GM23338 (cell line): Measurements from ENCODE around the gene BTBD9. TPM values are rescaled to one million over a fixed set of nuclear protein-coding genes. Genes with fewer than 3 reads are reported as not detected.
A peak's percentile ranks its signal among the peaks of the same experiment; 100 is the strongest.

ENCODE experiments used
- ATAC-seq: fragments of 200-7000 bp; cut with Tn5 transposase; 3 replicates; pipeline ENCODE4 v1.9.1; 2020
- DNase-seq: peaks from one replicate; pipeline ENCODE4 v3.0.0-alpha.2; 2015; ENCODE audit warnings: low spot score
- H2AFZ ChIP-seq: fragments of 200-600 bp; sonication (generic); 2 replicates; pipeline ENCODE4 v1.8.0; 2016; ENCODE audit warnings: antibody characterized with exemption, mild to moderate bottlenecking, moderate library complexity
- H3F3A ChIP-seq: fragments of 200-600 bp; sonication (generic); replicated peaks from 2 replicates; pipeline ENCODE4 v1.8.0; 2017; ENCODE audit warnings: antibody characterized with exemption, mixed run types, low read depth
- H3K27ac ChIP-seq: fragments of 200-600 bp; sonication (generic); 2 replicates; pipeline ENCODE4 v1.6.1; 2016; ENCODE audit warnings: low read depth
- H3K27me3 ChIP-seq: fragments of 200-600 bp; sonication (generic); 2 replicates; pipeline ENCODE4 v1.8.0; 2016; ENCODE audit warnings: mild to moderate bottlenecking, mixed run types, moderate library complexity; ENCODE audit not compliant: insufficient read depth
- H3K36me3 ChIP-seq: fragments of 200-600 bp; sonication (generic); 2 replicates; pipeline ENCODE4 v1.8.0; 2016; ENCODE audit warnings: mild to moderate bottlenecking; ENCODE audit not compliant: insufficient read depth
- H3K4me1 ChIP-seq: fragments of 200-600 bp; sonication (generic); 2 replicates; pipeline ENCODE4 v1.8.0; 2016; ENCODE audit warnings: mild to moderate bottlenecking, moderate library complexity; ENCODE audit not compliant: insufficient read depth
- H3K4me2 ChIP-seq: fragments of 200-600 bp; sonication (generic); 2 replicates; pipeline ENCODE4 v1.7.1; 2017; ENCODE audit warnings: mixed run types
- H3K4me3 ChIP-seq: fragments of 200-600 bp; sonication (generic); 2 replicates; pipeline ENCODE4 v1.6.1; 2016; ENCODE audit warnings: mixed run types
- H3K79me2 ChIP-seq: fragments of 200-600 bp; sonication (generic); replicated peaks from 2 replicates; pipeline ENCODE4 v1.8.0; 2017; ENCODE audit warnings: mild to moderate bottlenecking; ENCODE audit not compliant: insufficient read depth
- H3K9me2 ChIP-seq: fragments of 200-600 bp; sonication (generic); 2 replicates; pipeline ENCODE4 v1.8.0; 2017; ENCODE audit not compliant: insufficient read depth
- H4K20me1 ChIP-seq: fragments of 200-600 bp; sonication (generic); replicated peaks from 2 replicates; pipeline ENCODE4 v1.8.0; 2017; ENCODE audit warnings: mild to moderate bottlenecking; ENCODE audit not compliant: insufficient read depth
- H3K27ac Mint-ChIP-seq: 2 replicates; pipeline ENCODE4 v1.8.0; 2020; ENCODE audit warnings: inconsistent platforms, mild to moderate bottlenecking, moderate library complexity, mixed read lengths
- H3K27me3 Mint-ChIP-seq: 3 replicates; pipeline ENCODE4 v1.8.0; 2022; ENCODE audit warnings: low read depth, mild to moderate bottlenecking, moderate library complexity, mixed read lengths, inconsistent platforms; ENCODE audit not compliant: insufficient read depth, poor library complexity
- H3K36me3 Mint-ChIP-seq: 3 replicates; pipeline ENCODE4 v1.8.0; 2021; ENCODE audit warnings: low read depth, mild to moderate bottlenecking, inconsistent platforms, moderate library complexity, mixed read lengths
- H3K4me1 Mint-ChIP-seq: 3 replicates; pipeline ENCODE4 v1.8.0; 2020; ENCODE audit warnings: mild to moderate bottlenecking, inconsistent platforms, mixed read lengths
- H3K4me3 Mint-ChIP-seq: 3 replicates; pipeline ENCODE4 v1.8.0; 2021; ENCODE audit warnings: moderate library complexity, mild to moderate bottlenecking, inconsistent platforms, mixed read lengths
- H3K9me3 Mint-ChIP-seq: 3 replicates; pipeline ENCODE4 v1.8.0; 2020; ENCODE audit warnings: moderate library complexity, mild to moderate bottlenecking, inconsistent platforms, mixed read lengths
- CREB1 ChIP-seq: fragments of 250-450 bp; sonication (Bioruptor Pico); IDR thresholded peaks from 2 replicates; pipeline ENCODE4 v1.5.0; 2020; ENCODE audit warnings: low read depth, mild to moderate bottlenecking, moderate library complexity
- EZH2 ChIP-seq: fragments of 200-600 bp; sonication (generic); IDR thresholded peaks from one replicate; pipeline ENCODE4 v1.8.0; 2017; ENCODE audit warnings: antibody characterized with exemption, mild to moderate bottlenecking, low read depth; ENCODE audit not compliant: unreplicated experiment
- EZH2phosphoT487 ChIP-seq: fragments of 200-600 bp; sonication (generic); IDR thresholded peaks from one replicate; pipeline ENCODE4 v1.8.1; 2018; ENCODE audit warnings: antibody characterized with exemption; ENCODE audit not compliant: unreplicated experiment
- JUNB ChIP-seq: IDR thresholded peaks from one replicate; pipeline ENCODE4 v1.6.1; 2016; ENCODE audit warnings: antibody characterized with exemption; ENCODE audit not compliant: unreplicated experiment
- NANOG ChIP-seq: IDR thresholded peaks from 2 replicates; pipeline ENCODE4 v1.6.1; 2016; ENCODE audit warnings: antibody characterized with exemption, borderline replicate concordance
- polyA plus RNA-seq: library from polyadenylated mRNA; unstranded; fragments of >200 nt; fragmentation: Nextera tagmentation; extraction: Ambion mirVana; gene quantifications from 2 replicates; pipeline ENCODE4 v1.2.1, GENCODE V29; 2016
- total RNA-seq: library from RNA; depleted of rRNA; stranded (reverse); fragments of >200 nt; shearing (Covaris generic); gene quantifications from 2 replicates; pipeline ENCODE4 v1.2.3, GENCODE V29; 2014
- TF ChIP-seq, protein P1 (sequence below), 2 experiments: fragments of 200-600 bp in 1 of 2; sonication (generic) in 1 of 2; conservative IDR thresholded peaks; 2 replicates each; pipeline versions ENCODE4 v1.5.1 to v1.6.1; 2016 to 2017; ENCODE audit warnings: antibody characterized with exemption in 2 of 2, low read depth in 2 of 2, mild to moderate bottlenecking in 2 of 2, moderate library complexity in 1 of 2
- TF ChIP-seq, protein P2 (sequence below): IDR thresholded peaks from one replicate; pipeline ENCODE4 v1.6.1; 2018; ENCODE audit warnings: antibody characterized with exemption; ENCODE audit not compliant: unreplicated experiment

Gene BTBD9
- total and polyA plus RNA-seq, 2 experiments from 2014 or later = 4.2 to 5.3 TPM

DNA sequence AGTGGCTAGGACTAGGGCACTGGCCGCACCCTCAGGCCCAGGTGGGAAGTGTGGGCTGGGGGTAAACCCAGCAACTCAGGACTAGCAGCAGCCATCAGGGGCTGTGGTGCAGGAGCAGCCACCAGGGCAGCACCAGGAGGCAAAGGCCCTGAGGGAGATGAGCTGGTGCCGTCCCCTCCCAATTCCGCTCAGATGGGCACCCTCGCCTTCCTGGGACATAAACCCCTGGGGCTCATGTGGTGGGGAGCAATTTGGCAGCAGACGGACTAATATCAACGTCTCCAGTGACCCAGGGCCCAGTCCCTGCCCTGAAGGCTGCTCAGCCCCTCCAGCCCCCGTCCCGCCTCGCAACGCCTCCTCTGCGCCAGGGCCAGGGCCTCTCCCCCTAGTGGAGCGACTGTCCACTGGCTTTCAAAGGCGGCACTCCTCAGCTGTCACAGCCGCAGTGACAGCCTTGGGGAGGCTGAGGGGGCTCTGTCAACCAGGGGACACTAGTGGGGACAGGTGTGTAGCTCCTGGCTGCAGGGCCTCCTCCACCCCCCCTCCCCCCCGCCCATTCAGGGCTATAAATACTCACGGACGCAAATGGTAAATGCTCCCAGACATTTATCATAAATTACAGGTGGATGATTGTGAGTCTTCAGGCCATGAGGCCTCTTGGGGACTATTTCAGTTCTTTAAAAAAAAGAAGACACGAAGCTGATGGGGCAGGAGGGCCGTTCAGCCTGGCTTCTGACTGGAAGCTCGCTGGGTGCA lies 470.3 kb downstream of the BTBD9 start:
- peaks cover 42% of the 10 kb centered on the region for H3K4me1 Mint-ChIP-seq
- peak; percentile 63 for ATAC-seq
- no peak overlapping the region for H3K27ac ChIP-seq

DNA sequence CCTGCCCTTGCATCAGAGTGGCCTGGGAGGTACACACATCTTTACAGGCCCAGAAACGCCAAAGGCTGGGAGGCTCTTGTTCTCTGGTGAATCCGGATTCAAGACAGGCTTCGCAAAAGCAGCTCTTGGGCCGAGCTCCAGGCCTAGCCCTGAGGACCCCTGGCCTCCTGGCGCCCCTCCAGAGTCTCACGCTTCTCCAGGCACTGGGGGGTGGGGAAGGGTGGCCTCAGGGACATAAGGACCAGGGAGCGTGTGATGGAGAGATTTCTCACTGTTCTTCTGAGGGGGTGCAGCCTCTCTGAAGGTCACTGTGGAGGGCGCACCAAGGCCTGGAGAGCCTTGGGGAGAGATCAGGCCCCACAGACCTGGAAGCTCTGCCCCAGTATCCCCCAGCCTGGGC lies 471.0 kb downstream of the BTBD9 start:
- no peaks in the 10 kb centered on the region for H3K36me3 ChIP-seq
- peaks cover 42% of the 10 kb centered on the region for H3K4me1 Mint-ChIP-seq
- no peak overlapping the region for H3K27ac ChIP-seq
- H3K4me2 ChIP-seq = no peak overlapping the region
- no peaks in the 10 kb centered on the region for H3F3A ChIP-seq
- peaks cover 11% of the 10 kb centered on the region; the same call in 1 of the 2 replicates for H3K4me1 ChIP-seq
- no peak overlapping the region for H3K4me3 ChIP-seq
- no peak for ATAC-seq
- no peak for DNase-seq
- no peak overlapping the region for H2AFZ ChIP-seq
- H3K27ac Mint-ChIP-seq = peak overlapping the region; percentile 31; the same call in 1 of the 2 replicates
- peaks cover 21% of the 10 kb centered on the region for H3K27me3 Mint-ChIP-seq
- H3K9me2 ChIP-seq = no peaks in the 10 kb centered on the region
- no peaks in the 10 kb centered on the region for H3K27me3 ChIP-seq
- H3K4me3 Mint-ChIP-seq = no peak overlapping the region
- H3K9me3 Mint-ChIP-seq = no peaks in the 10 kb centered on the region
- H3K36me3 Mint-ChIP-seq = peaks cover 2% of the 10 kb centered on the region; the same call in 1 of the 3 replicates
- H4K20me1 ChIP-seq = no peaks in the 10 kb centered on the region
- H3K79me2 ChIP-seq = no peaks in the 10 kb centered on the region
- TF ChIP-seq, protein P1, sequence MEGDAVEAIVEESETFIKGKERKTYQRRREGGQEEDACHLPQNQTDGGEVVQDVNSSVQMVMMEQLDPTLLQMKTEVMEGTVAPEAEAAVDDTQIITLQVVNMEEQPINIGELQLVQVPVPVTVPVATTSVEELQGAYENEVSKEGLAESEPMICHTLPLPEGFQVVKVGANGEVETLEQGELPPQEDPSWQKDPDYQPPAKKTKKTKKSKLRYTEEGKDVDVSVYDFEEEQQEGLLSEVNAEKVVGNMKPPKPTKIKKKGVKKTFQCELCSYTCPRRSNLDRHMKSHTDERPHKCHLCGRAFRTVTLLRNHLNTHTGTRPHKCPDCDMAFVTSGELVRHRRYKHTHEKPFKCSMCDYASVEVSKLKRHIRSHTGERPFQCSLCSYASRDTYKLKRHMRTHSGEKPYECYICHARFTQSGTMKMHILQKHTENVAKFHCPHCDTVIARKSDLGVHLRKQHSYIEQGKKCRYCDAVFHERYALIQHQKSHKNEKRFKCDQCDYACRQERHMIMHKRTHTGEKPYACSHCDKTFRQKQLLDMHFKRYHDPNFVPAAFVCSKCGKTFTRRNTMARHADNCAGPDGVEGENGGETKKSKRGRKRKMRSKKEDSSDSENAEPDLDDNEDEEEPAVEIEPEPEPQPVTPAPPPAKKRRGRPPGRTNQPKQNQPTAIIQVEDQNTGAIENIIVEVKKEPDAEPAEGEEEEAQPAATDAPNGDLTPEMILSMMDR (conservative IDR thresholded peaks at IDR 0.05; ENCODE audit: low read depth in 2 of 2) = no peak
- TF ChIP-seq CREB1 (CRISPR knock-in tag) (no peak), NANOG (no peak)
- TF ChIP-seq, protein P2, sequence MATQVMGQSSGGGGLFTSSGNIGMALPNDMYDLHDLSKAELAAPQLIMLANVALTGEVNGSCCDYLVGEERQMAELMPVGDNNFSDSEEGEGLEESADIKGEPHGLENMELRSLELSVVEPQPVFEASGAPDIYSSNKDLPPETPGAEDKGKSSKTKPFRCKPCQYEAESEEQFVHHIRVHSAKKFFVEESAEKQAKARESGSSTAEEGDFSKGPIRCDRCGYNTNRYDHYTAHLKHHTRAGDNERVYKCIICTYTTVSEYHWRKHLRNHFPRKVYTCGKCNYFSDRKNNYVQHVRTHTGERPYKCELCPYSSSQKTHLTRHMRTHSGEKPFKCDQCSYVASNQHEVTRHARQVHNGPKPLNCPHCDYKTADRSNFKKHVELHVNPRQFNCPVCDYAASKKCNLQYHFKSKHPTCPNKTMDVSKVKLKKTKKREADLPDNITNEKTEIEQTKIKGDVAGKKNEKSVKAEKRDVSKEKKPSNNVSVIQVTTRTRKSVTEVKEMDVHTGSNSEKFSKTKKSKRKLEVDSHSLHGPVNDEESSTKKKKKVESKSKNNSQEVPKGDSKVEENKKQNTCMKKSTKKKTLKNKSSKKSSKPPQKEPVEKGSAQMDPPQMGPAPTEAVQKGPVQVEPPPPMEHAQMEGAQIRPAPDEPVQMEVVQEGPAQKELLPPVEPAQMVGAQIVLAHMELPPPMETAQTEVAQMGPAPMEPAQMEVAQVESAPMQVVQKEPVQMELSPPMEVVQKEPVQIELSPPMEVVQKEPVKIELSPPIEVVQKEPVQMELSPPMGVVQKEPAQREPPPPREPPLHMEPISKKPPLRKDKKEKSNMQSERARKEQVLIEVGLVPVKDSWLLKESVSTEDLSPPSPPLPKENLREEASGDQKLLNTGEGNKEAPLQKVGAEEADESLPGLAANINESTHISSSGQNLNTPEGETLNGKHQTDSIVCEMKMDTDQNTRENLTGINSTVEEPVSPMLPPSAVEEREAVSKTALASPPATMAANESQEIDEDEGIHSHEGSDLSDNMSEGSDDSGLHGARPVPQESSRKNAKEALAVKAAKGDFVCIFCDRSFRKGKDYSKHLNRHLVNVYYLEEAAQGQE = no peak

More for the DNA sequence above, 470.3 kb downstream of the BTBD9 start:
- Mint-ChIP-seq H3K27ac (peak overlapping the region; percentile 31), H3K27me3 (peaks cover 21% of the 10 kb centered on the region), H3K9me3 (no peaks in the 10 kb centered on the region), H3K4me3 (no peak overlapping the region; the same call in 2 of the 3 replicates), H3K36me3 (no peaks in the 10 kb centered on the region)
- H3K79me2 ChIP-seq = no peaks in the 10 kb centered on the region
- H2AFZ ChIP-seq = no peak overlapping the region
- no peaks in the 10 kb centered on the region for H3F3A ChIP-seq
- TF ChIP-seq, protein P1 (conservative IDR thresholded peaks at IDR 0.05; ENCODE audit: low read depth in 2 of 2) = peak; percentile 20 to 58; a peak in 3 of 4 replicates
- no peak for TF ChIP-seq JUNB
- no peak for TF ChIP-seq CREB1 (CRISPR knock-in tag)
- TF ChIP-seq EZH2 = no peak
- TF ChIP-seq, protein P2 = no peak
- no peak for TF ChIP-seq EZH2phosphoT487
- no peaks in the 10 kb centered on the region for H3K9me2 ChIP-seq
- no peaks in the 10 kb centered on the region for H4K20me1 ChIP-seq
- peak; percentile 52 for DNase-seq
- peaks cover 11% of the 10 kb centered on the region; the same call in 1 of the 2 replicates for H3K4me1 ChIP-seq
- no peak overlapping the region for H3K4me3 ChIP-seq
- H3K27me3 ChIP-seq = no peaks in the 10 kb centered on the region
- H3K36me3 ChIP-seq = no peaks in the 10 kb centered on the region
- 0 out of 2 replicates have a peak overlapping the region, but pooled peaks have one; percentile 20 for H3K4me2 ChIP-seq
